ENCODE results near the gene TSC22D4. TPM values are rescaled to one million over a fixed set of nuclear protein-coding genes. Genes with fewer than 3 reads are reported as not detected.

The TSC22D4 gene
- polyA plus RNA-seq, 3 donors, result 23.8 to 91.5 (median 26.3) TPM

DNA sequence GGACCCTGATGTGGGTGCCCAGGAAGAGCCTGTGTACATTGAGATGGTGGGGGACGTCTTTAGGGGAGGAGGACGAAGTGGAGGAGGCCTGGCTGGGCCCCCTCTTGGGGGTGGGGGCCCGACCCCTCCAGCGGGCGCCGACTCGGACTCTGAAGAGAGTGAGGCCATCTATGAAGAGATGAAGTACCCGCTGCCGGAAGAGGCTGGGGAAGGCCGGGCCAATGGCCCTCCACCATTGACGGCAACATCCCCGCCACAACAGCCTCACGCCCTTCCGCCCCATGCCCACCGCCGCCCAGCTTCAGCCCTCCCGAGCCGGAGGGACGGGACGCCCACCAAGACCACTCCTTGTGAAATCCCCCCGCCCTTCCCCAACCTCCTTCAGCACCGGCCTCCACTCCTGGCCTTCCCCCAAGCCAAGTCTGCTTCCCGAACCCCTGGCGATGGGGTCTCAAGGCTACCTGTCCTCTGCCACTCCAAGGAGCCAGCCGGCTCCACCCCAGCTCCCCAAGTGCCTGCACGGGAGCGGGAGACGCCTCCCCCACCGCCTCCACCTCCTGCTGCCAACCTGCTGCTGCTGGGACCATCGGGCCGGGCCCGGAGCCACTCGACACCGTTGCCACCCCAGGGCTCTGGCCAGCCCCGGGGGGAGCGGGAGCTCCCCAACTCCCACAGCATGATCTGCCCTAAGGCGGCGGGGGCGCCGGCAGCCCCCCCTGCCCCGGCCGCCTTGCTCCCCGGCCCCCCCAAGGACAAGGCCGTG is 9.5 kb upstream of the TSC22D4 start:
- no peak overlapping the region for H3K9ac ChIP-seq (ENCODE audit: insufficient read depth, low read length, poor library complexity, severe bottlenecking)

DNA sequence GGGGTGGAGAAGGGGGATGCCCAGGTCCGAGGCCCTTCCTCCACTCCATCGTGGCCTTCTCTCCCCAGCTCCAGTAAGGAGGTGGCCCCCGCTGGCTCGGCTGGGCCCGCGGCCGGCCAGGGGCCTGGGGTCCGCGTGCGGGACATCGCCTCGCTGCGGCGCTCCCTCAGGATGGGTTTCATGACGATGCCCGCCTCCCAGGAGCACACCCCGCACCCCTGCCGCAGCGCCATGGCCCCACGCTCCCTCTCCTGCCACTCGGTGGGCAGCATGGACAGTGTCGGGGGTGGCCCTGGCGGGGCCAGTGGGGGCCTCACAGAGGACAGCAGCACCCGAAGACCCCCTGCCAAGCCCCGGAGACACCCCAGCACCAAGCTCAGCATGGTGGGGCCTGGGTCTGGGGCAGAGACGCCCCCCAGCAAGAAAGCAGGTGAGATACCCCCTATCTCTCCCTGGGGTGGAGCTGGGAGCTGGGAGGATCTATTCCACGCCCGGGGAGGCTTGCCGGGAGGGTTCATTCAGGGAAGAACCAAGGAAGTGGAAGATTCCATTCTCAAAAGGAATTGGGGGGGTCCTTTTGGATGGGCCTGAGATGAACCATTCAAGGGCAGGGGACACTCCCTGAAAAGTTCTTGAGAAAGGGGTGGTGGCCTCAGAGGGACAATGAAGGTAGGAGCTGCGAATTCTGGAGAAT is 7.9 kb upstream of the TSC22D4 start:
- Histone ChIP-seq H3K4me3 (replicated peaks in 1 of 3; ENCODE audit: low read depth in 2 of 3, low read length in 3 of 3) (no peak overlapping the region), H3K27ac (ENCODE audit: low read depth in 1 of 2, low read length in 2 of 2) (no peak overlapping the region), H2AFZ (ENCODE audit: insufficient read depth, low read depth, low read length, poor library complexity, severe bottlenecking) (no peak overlapping the region), H3K4me2 (replicated peaks; ENCODE audit: extremely low read depth, low read length, poor library complexity, severe bottlenecking) (no peak overlapping the region), H3K9me3 (replicated peaks in 1 of 2; ENCODE audit: control insufficient read depth in 1 of 2, insufficient read depth in 1 of 2, low read length in 2 of 2) (no peaks in the 10 kb centered on the region), H3K36me3 (replicated peaks in 1 of 2; ENCODE audit: control insufficient read depth in 1 of 2, insufficient read depth in 2 of 2, low read length in 2 of 2) (no peaks in the 10 kb centered on the region), H3K27me3 (ENCODE audit: control insufficient read depth in 2 of 2, insufficient read depth in 2 of 2, low read length in 2 of 2) (peaks cover 0 to 12% of the 10 kb centered on the region in 2 donors), H4K20me1 (ENCODE audit: insufficient read depth, low read length) (peaks cover 4% of the 10 kb centered on the region), H3K9ac (ENCODE audit: insufficient read depth, low read length, poor library complexity, severe bottlenecking) (no peak overlapping the region), H3K4me1 (ENCODE audit: control insufficient read depth in 1 of 2, insufficient read depth in 2 of 2, low read length in 2 of 2) (peaks cover 7 to 18% of the 10 kb centered on the region in 2 donors), H3K79me2 (ENCODE audit: insufficient read depth, low read length) (no peaks in the 10 kb centered on the region)
- Mint-ChIP-seq H3K27ac (no peak overlapping the region), H3K36me3 (peaks cover 0 to 3% of the 10 kb centered on the region in 2 donors), H3K27me3 (ENCODE audit: low read depth in 3 of 3) (peaks cover 17 to 31% (median 20%) of the 10 kb centered on the region in 3 donors), H3K9me3 (peaks cover 0 to 3% (median 0%) of the 10 kb centered on the region in 7 donors), H3K4me1 (peaks cover 7% of the 10 kb centered on the region), H3K4me3 (no peak overlapping the region)
- intact Hi-C loops (cut with micrococcal nuclease), result no loop called here
- DNase-seq, result no peak
- 95% methylated on average over 21 of the region's 30 CpGs for WGBS (ENCODE audit: insufficient coverage)
- TF ChIP-seq, protein P1, sequence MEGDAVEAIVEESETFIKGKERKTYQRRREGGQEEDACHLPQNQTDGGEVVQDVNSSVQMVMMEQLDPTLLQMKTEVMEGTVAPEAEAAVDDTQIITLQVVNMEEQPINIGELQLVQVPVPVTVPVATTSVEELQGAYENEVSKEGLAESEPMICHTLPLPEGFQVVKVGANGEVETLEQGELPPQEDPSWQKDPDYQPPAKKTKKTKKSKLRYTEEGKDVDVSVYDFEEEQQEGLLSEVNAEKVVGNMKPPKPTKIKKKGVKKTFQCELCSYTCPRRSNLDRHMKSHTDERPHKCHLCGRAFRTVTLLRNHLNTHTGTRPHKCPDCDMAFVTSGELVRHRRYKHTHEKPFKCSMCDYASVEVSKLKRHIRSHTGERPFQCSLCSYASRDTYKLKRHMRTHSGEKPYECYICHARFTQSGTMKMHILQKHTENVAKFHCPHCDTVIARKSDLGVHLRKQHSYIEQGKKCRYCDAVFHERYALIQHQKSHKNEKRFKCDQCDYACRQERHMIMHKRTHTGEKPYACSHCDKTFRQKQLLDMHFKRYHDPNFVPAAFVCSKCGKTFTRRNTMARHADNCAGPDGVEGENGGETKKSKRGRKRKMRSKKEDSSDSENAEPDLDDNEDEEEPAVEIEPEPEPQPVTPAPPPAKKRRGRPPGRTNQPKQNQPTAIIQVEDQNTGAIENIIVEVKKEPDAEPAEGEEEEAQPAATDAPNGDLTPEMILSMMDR (IDR thresholded peaks at IDR 0.05), result no peak

More for the DNA sequence above, 9.5 kb upstream of the TSC22D4 start:
- H3K4me1 ChIP-seq (ENCODE audit: control insufficient read depth in 1 of 2, insufficient read depth in 2 of 2, low read length in 2 of 2), result peaks cover 4 to 10% of the 10 kb centered on the region in 2 donors
- no peak for DNase-seq
- H3K4me2 ChIP-seq (replicated peaks; ENCODE audit: extremely low read depth, low read length, poor library complexity, severe bottlenecking), result no peak overlapping the region
- no peaks in the 10 kb centered on the region for H3K79me2 ChIP-seq (ENCODE audit: insufficient read depth, low read length)
- Mint-ChIP-seq H3K4me3 (no peak overlapping the region), H3K4me1 (peaks cover 4% of the 10 kb centered on the region), H3K9me3 (peaks cover 0 to 3% (median 1%) of the 10 kb centered on the region in 7 donors), H3K36me3 (peaks cover 0 to 3% of the 10 kb centered on the region in 2 donors), H3K27me3 (ENCODE audit: low read depth in 3 of 3) (peaks cover 27 to 41% (median 31%) of the 10 kb centered on the region in 3 donors), H3K27ac (no peak overlapping the region)
- over 99% methylated on average over 28 of the region's 44 CpGs for WGBS (ENCODE audit: insufficient coverage)
- no peaks in the 10 kb centered on the region for H3K9me3 ChIP-seq (replicated peaks in 1 of 2; ENCODE audit: control insufficient read depth in 1 of 2, insufficient read depth in 1 of 2, low read length in 2 of 2)
- intact Hi-C loops (cut with micrococcal nuclease), result no loop called here
- H3K27ac ChIP-seq (ENCODE audit: low read depth in 1 of 2, low read length in 2 of 2), result no peak overlapping the region
- H2AFZ ChIP-seq (ENCODE audit: insufficient read depth, low read depth, low read length, poor library complexity, severe bottlenecking), result no peak overlapping the region
- H3K27me3 ChIP-seq (ENCODE audit: control insufficient read depth in 2 of 2, insufficient read depth in 2 of 2, low read length in 2 of 2), result peaks cover 4 to 28% of the 10 kb centered on the region in 2 donors
- no peak overlapping the region for H3K4me3 ChIP-seq (replicated peaks in 1 of 3; ENCODE audit: low read depth in 2 of 3, low read length in 3 of 3)
- H3K36me3 ChIP-seq (replicated peaks in 1 of 2; ENCODE audit: control insufficient read depth in 1 of 2, insufficient read depth in 2 of 2, low read length in 2 of 2), result no peaks in the 10 kb centered on the region
- TF ChIP-seq, protein P1 (IDR thresholded peaks at IDR 0.05), result no peak
- H4K20me1 ChIP-seq (ENCODE audit: insufficient read depth, low read length), result no peaks in the 10 kb centered on the region

Data from CD14-positive monocyte (primary cell).